ENCODE results near the gene SLC1A5. TPM values are rescaled to one million over a fixed set of nuclear protein-coding genes. Genes with fewer than 3 reads are reported as not detected.

The SLC1A5 gene
- total and polyA plus RNA-seq, 2 donors (not counting 3 experiments of a cell fraction or from before 2014, with no cell fraction given), result 114 TPM

DNA sequence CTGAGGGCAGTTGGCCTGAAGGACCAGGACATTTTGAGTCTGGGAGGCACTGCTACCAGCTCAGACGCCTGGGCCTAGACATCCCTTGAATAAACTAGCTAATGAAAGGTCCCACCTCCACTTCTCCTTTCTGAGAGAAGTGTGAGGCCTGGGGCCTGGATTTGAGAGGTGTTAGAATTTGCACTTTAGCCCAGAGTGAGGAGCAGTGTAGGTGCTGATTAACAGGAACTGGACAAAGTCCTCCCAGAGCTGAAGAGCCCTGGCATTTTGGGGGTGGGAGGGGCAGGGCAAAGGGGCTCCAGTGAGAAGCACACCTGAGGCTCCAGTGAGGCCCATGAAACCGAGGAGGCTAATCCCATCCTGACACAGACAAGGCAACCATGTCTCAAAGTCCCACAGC, 15.2 kb upstream of the SLC1A5 start:
- no peaks in the 10 kb centered on the region for H3K9me1 ChIP-seq (replicated peaks; ENCODE audit: control insufficient read depth, extremely low read depth, insufficient read depth, low read length)
- no peaks in the 10 kb centered on the region for H3K27me3 ChIP-seq (ENCODE audit: control insufficient read depth in 2 of 2, insufficient read depth in 2 of 2, low read length in 2 of 2)
- no peak overlapping the region for H3K27ac ChIP-seq (ENCODE audit: insufficient read depth, low read depth, low read length)
- no peaks in the 10 kb centered on the region for H3K4me1 ChIP-seq (ENCODE audit: control insufficient read depth, extremely low read depth, insufficient read depth, low read length)
- no peak for TF ChIP-seq JUN (IDR thresholded peaks at IDR 0.05; ENCODE audit: borderline replicate concordance, insufficient read depth, insufficient read length, low read depth)
- TF ChIP-seq POLR2A (IDR thresholded peaks at IDR 0.05; ENCODE audit: low read depth, low read length), result no peak
- TF ChIP-seq, protein P1, sequence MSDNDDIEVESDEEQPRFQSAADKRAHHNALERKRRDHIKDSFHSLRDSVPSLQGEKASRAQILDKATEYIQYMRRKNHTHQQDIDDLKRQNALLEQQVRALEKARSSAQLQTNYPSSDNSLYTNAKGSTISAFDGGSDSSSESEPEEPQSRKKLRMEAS (IDR thresholded peaks at IDR 0.05; ENCODE audit: insufficient read depth, insufficient read length), result no peak
- no peak for TF ChIP-seq GATA2 (IDR thresholded peaks at IDR 0.05; ENCODE audit: insufficient read depth, insufficient read length, low read depth, low read length)
- TF ChIP-seq EZH2 (IDR thresholded peaks at IDR 0.05; ENCODE audit: borderline replicate concordance, low read depth, low read length, severe bottlenecking), result no peak
- TF ChIP-seq POLR2AphosphoS5 (IDR thresholded peaks at IDR 0.05; ENCODE audit: insufficient read depth, low read depth, low read length), result no peak
- no peak for TF ChIP-seq FOS (IDR thresholded peaks at IDR 0.05; ENCODE audit: borderline replicate concordance, insufficient read depth, low read length)
- TF ChIP-seq, protein P2, sequence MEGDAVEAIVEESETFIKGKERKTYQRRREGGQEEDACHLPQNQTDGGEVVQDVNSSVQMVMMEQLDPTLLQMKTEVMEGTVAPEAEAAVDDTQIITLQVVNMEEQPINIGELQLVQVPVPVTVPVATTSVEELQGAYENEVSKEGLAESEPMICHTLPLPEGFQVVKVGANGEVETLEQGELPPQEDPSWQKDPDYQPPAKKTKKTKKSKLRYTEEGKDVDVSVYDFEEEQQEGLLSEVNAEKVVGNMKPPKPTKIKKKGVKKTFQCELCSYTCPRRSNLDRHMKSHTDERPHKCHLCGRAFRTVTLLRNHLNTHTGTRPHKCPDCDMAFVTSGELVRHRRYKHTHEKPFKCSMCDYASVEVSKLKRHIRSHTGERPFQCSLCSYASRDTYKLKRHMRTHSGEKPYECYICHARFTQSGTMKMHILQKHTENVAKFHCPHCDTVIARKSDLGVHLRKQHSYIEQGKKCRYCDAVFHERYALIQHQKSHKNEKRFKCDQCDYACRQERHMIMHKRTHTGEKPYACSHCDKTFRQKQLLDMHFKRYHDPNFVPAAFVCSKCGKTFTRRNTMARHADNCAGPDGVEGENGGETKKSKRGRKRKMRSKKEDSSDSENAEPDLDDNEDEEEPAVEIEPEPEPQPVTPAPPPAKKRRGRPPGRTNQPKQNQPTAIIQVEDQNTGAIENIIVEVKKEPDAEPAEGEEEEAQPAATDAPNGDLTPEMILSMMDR (IDR thresholded peaks at IDR 0.05; ENCODE audit: extremely low read depth in 1 of 2, insufficient read depth in 1 of 2, low read depth in 1 of 2, low read length in 2 of 2), result no peak
- TF ChIP-seq MYC (IDR thresholded peaks at IDR 0.05; ENCODE audit: low read depth, low read length), result no peak
- H3K9ac ChIP-seq (replicated peaks; ENCODE audit: extremely low read depth, insufficient read depth, low read length), result no peak overlapping the region
- H3K4me3 ChIP-seq (replicated peaks in 1 of 3; ENCODE audit: insufficient read depth in 1 of 3, low read depth in 1 of 3, low read length in 3 of 3), result no peak overlapping the region
- H4K20me1 ChIP-seq (replicated peaks; ENCODE audit: control insufficient read depth, extremely low read depth, insufficient read depth, low read length), result no peaks in the 10 kb centered on the region
- FAIRE-seq (no peak), DNase-seq (ENCODE audit: low read depth, low spot score) (no peak)
- no peak overlapping the region for H2AFZ ChIP-seq (ENCODE audit: low read depth, low read length)
- no peaks in the 10 kb centered on the region for H3K9me3 ChIP-seq (replicated peaks; ENCODE audit: control insufficient read depth, insufficient read depth, low read length)
- no peak overlapping the region for H3K4me2 ChIP-seq (ENCODE audit: insufficient read depth, low read length)
- dilution Hi-C loops (cut with MboI; ENCODE audit: extremely low pct_ligation_motif_present, low sequenced_read_pairs), result no loop called here
- no TSS peak for BruUV-seq (replicated peaks)
- POLR2A ChIA-PET, result no interaction called here
- intact Hi-C loops (cut with micrococcal nuclease), result no loop called here
- CTCF ChIA-PET, result no interaction called here
- no peaks in the 10 kb centered on the region for H3K79me2 ChIP-seq (ENCODE audit: control insufficient read depth, insufficient read depth, low read length)
- H3K36me3 ChIP-seq (ENCODE audit: control insufficient read depth in 2 of 2, extremely low read depth in 1 of 2, insufficient read depth in 2 of 2, low read length in 2 of 2), result no peaks in the 10 kb centered on the region

Measured in endothelial cell of umbilical vein (primary cell).